GM12878 (cell line): Measurements from ENCODE around the gene BARD1. TPM values are rescaled to one million over a fixed set of nuclear protein-coding genes. Genes with fewer than 3 reads are reported as not detected.

Experiments
- ATAC-seq: fragments of 200-7000 bp; cut with Tn5 transposase; 3 replicates; pipeline ENCODE4 v1.9.1; 2020; ENCODE audit warnings: mild to moderate bottlenecking, moderate library complexity
- BruUV-seq: library from RNA; stranded (reverse); fragments of 400-500 nt; replicated peaks from 2 replicates; lab custom pipeline; 2021; lab: Mats Ljungman, UMichigan
- CTCF ChIA-PET: fragments of 300-600 bp; sonication (Branson Sonifier 250); formaldehyde crosslinking; extraction: SDS; loops from one replicate; lab custom pipeline; 2021; ENCODE audit warnings: inconsistent platforms; lab: Yijun Ruan, JAX
- POLR2A ChIA-PET: fragments of 350-600 bp; formaldehyde crosslinking; extraction: SDS; loops from one replicate; lab custom pipeline; 2021; ENCODE audit warnings: inconsistent platforms; lab: Charles Lee
- RAD21 ChIA-PET: fragments of 300-600 bp; sonication (Branson Sonifier 250); formaldehyde crosslinking; loops from one replicate; lab custom pipeline; 2023; ENCODE audit warnings: antibody characterized with exemption; ENCODE audit not compliant: unreplicated experiment; lab: Charles Lee
- SMC1A ChIA-PET: fragments of 300-600 bp; sonication (Branson Sonifier 250); formaldehyde crosslinking; loops from one replicate; lab custom pipeline; 2023; ENCODE audit not compliant: unreplicated experiment, uncharacterized antibody; lab: Charles Lee
- DNase-seq: peaks from one replicate; pipeline ENCODE4 v3.0.0-alpha.2; 2011; ENCODE audit warnings: low read depth, low spot score
- FAIRE-seq: peaks from 3 replicates; lab custom pipeline; 2011; peaks lifted over from hg19 to GRCh38; lab: Jason Lieb, UNC
- H2AFZ ChIP-seq: 2 replicates; pipeline ENCODE4 v1.6.0; 2011; ENCODE audit warnings: low read depth, low read length, control low read depth; ENCODE audit not compliant: control insufficient read depth
- H3K27ac ChIP-seq: 2 replicates; pipeline ENCODE4 v1.5.1; 2011; ENCODE audit warnings: control low read depth; ENCODE audit not compliant: control insufficient read depth, insufficient read depth
- H3K27me3 ChIP-seq, 2 experiments: replicated peaks in 1 of 2; 2 replicates each; pipeline versions ENCODE4 v1.6.0 to v1.6.1; 2011; ENCODE audit warnings: low read length in 1 of 2; ENCODE audit not compliant: control insufficient read depth in 2 of 2, insufficient read depth in 2 of 2
- H3K36me3 ChIP-seq, 2 experiments: 2 replicates each; pipeline ENCODE4 v1.5.1; 2011; ENCODE audit warnings: low read length in 1 of 2; ENCODE audit not compliant: control insufficient read depth in 2 of 2, insufficient read depth in 2 of 2
- H3K4me1 ChIP-seq: 2 replicates; pipeline ENCODE4 v1.6.1; 2011; ENCODE audit warnings: mild to moderate bottlenecking, low read length, moderate library complexity, mixed read lengths; ENCODE audit not compliant: control insufficient read depth, insufficient read depth
- H3K4me2 ChIP-seq: 2 replicates; pipeline ENCODE4 v1.6.0; 2011; ENCODE audit warnings: control low read depth; ENCODE audit not compliant: control insufficient read depth, insufficient read depth
- H3K4me3 ChIP-seq: fragments of 200-600 bp; sonication (generic); 2 replicates; pipeline ENCODE4 v1.5.1; 2016
- H3K79me2 ChIP-seq: 2 replicates; pipeline ENCODE4 v1.6.0; 2011; ENCODE audit warnings: low read length; ENCODE audit not compliant: control insufficient read depth, insufficient read depth
- H3K9ac ChIP-seq: 2 replicates; pipeline ENCODE4 v1.8.0; 2011; ENCODE audit warnings: low read length, control low read depth, mixed read lengths; ENCODE audit not compliant: control insufficient read depth, insufficient read depth
- H3K9me3 ChIP-seq: replicated peaks from 3 replicates; pipeline ENCODE4 v1.5.1; 2011; ENCODE audit warnings: mild to moderate bottlenecking, low read length; ENCODE audit not compliant: control insufficient read depth, insufficient read depth
- H4K20me1 ChIP-seq: 2 replicates; pipeline ENCODE4 v1.6.0; 2011; ENCODE audit not compliant: control insufficient read depth, insufficient read depth
- ATF3 ChIP-seq: IDR thresholded peaks from 2 replicates; pipeline ENCODE4 v1.6.1; 2011; ENCODE audit warnings: low read depth, mild to moderate bottlenecking, low read length, moderate library complexity, borderline replicate concordance; ENCODE audit errors: extremely low read depth
- BACH1 ChIP-seq: fragments of 450-650 bp; IDR thresholded peaks from 2 replicates; pipeline ENCODE4 v1.6.1; 2017; ENCODE audit warnings: mild to moderate bottlenecking, borderline replicate concordance
- BRCA1 ChIP-seq: IDR thresholded peaks from 2 replicates; pipeline ENCODE4 v1.6.1; 2011; ENCODE audit warnings: low read depth, low read length, improper control_type of control experiment
- CBX5 ChIP-seq: sonication (generic); IDR thresholded peaks from 2 replicates; pipeline ENCODE4 v1.6.1; 2016; ENCODE audit warnings: low read depth, moderate library complexity, mild to moderate bottlenecking, inconsistent platforms
- CHD2 ChIP-seq: IDR thresholded peaks from 2 replicates; pipeline ENCODE4 v1.6.1; 2011; ENCODE audit warnings: low read depth, low read length, improper control_type of control experiment, borderline replicate concordance
- CHD4 ChIP-seq: fragments of 200-600 bp; sonication (generic); IDR thresholded peaks from 2 replicates; pipeline ENCODE4 v1.6.1; 2016; ENCODE audit warnings: mild to moderate bottlenecking
- CREB1 ChIP-seq: IDR thresholded peaks from 2 replicates; pipeline ENCODE4 v1.6.1; 2012; ENCODE audit warnings: low read depth, mild to moderate bottlenecking, inconsistent platforms
- EED ChIP-seq: sonication (generic); IDR thresholded peaks from 2 replicates; pipeline ENCODE4 v1.6.1; 2016; ENCODE audit warnings: antibody characterized with exemption, low read depth
- ESRRA ChIP-seq: IDR thresholded peaks from 2 replicates; pipeline ENCODE4 v1.6.1; 2012; ENCODE audit warnings: mild to moderate bottlenecking, low read length, improper control_type of control experiment
- MEF2A ChIP-seq: IDR thresholded peaks from 2 replicates; pipeline ENCODE4 v1.6.1; 2011; ENCODE audit warnings: low read depth, mild to moderate bottlenecking, low read length, moderate library complexity; ENCODE audit not compliant: insufficient read depth
- MTA2 ChIP-seq: fragments of 450-650 bp; IDR thresholded peaks from 2 replicates; pipeline ENCODE4 v1.6.1; 2016; ENCODE audit warnings: low read depth, mild to moderate bottlenecking, moderate library complexity
- MYB ChIP-seq: fragments of 150-350 bp; IDR thresholded peaks from 2 replicates; pipeline ENCODE4 v1.6.1; 2014; ENCODE audit warnings: mild to moderate bottlenecking, low read depth, low read length, borderline replicate concordance
- PRDM15 ChIP-seq: fragments of 450-650 bp; formaldehyde crosslinking; IDR thresholded peaks from 2 replicates; pipeline ENCODE4 v1.4.0; 2020; ENCODE audit warnings: mild to moderate bottlenecking, moderate library complexity
- RUNX3 ChIP-seq: IDR thresholded peaks from 2 replicates; pipeline ENCODE4 v1.6.1; 2012; ENCODE audit warnings: low read length, inconsistent platforms
- SMC3 ChIP-seq: IDR thresholded peaks from 2 replicates; pipeline ENCODE4 v1.6.1; 2011; ENCODE audit warnings: low read length, improper control_type of control experiment, borderline replicate concordance
- STAT1 ChIP-seq: fragments of 450-650 bp; conservative IDR thresholded peaks from 2 replicates; pipeline ENCODE4 v1.6.1; 2014; ENCODE audit warnings: antibody characterized with exemption, mild to moderate bottlenecking
- TCF7 ChIP-seq: IDR thresholded peaks from 2 replicates; pipeline ENCODE4 v1.6.1; 2014; ENCODE audit warnings: antibody characterized with exemption, borderline replicate concordance
- ZBED1 ChIP-seq: IDR thresholded peaks from 2 replicates; pipeline ENCODE4 v1.6.1; 2016; ENCODE audit warnings: borderline replicate concordance
- ZBTB40 ChIP-seq: fragments of 450-650 bp; IDR thresholded peaks from 2 replicates; pipeline ENCODE4 v1.6.1; 2016; ENCODE audit warnings: mild to moderate bottlenecking, moderate library complexity, borderline replicate concordance
- WGBS: methylation state at CpG from one replicate; pipeline ENCODE4 v1.1.6; 2016; ENCODE audit warnings: low lambda C conversion rate; ENCODE audit not compliant: insufficient replicate concordance, insufficient coverage; ENCODE audit errors: missing lambda C conversion rate; 5-methylcytosine and 5-hydroxymethylcytosine counted together
- in situ Hi-C: fragments of 300-500 bp; cut with MboI; formaldehyde crosslinking; loops from 9 replicates; pipeline ENCODE4 v1.14.3; 2018; ENCODE audit warnings: mixed read lengths
- intact Hi-C: fragments of 100-400 bp; cut with micrococcal nuclease; formaldehyde crosslinking; loops from one replicate; pipeline ENCODE4 v1.14.2; 2022; ENCODE audit not compliant: unreplicated experiment
- polyA plus RNA-seq, 11 experiments: library from polyadenylated mRNA; depleted of rRNA in 4 of 11; unstranded in 6 of 11; stranded (reverse) in 5 of 11; fragments of >200 nt; fragmentation: Nextera tagmentation in 4 of 11; fragmentation: Illumina TruSeq in 1 of 11; extraction: Ambion mirVana in 4 of 11; extraction: Trizol in 1 of 11; gene quantifications; 1 replicate in 1 of 11; 2 replicates in 10 of 11; pipeline versions ENCODE4 v1.2.1 to v1.2.3, GENCODE V29; 2011 to 2016; ENCODE audit warnings: inconsistent platforms in 2 of 11, missing spikeins in 2 of 11, low read depth in 1 of 11
- total RNA-seq, 4 experiments: library from RNA; depleted of rRNA in 3 of 4; stranded (reverse); fragments of >200 nt in 3 of 4; fragmentation: Illumina TruSeq in 1 of 4; extraction: Trizol in 1 of 4; gene quantifications; 2 replicates each; pipeline versions ENCODE4 v1.2.1 to v1.2.3, GENCODE V29; 2013 to 2021

BARD1 gene
- total and polyA plus RNA-seq, 10 of the 15 experiments (the other 5 are each of a cell fraction or from before 2014, with no cell fraction given): 15.3 to 45.7 (median 31.6) TPM

- Histone ChIP-seq H4K20me1 (no peaks in the 10 kb centered on the region), H3K27ac (no peak overlapping the region), H3K4me2 (no peak overlapping the region), H3K9ac (no peak overlapping the region), H3K4me1 (no peaks in the 10 kb centered on the region), H3K4me3 (no peak overlapping the region), H2AFZ (no peak overlapping the region), H3K27me3 (no peaks in the 10 kb centered on the region), H3K9me3 (no peaks in the 10 kb centered on the region; the same call in 1 of the 3 replicates), H3K79me2 (no peaks in the 10 kb centered on the region), H3K36me3 (no peaks in the 10 kb centered on the region; a peak in 1 of 4 replicates)
- RAD21 ChIA-PET: no interaction called here
- CTCF ChIA-PET: no interaction called here
- FAIRE-seq (no peak), ATAC-seq (no peak; the same call in 2 of the 3 replicates), DNase-seq (no peak)
- SMC1A ChIA-PET: no interaction called here
- BruUV-seq: no TSS peak
- in situ Hi-C loops: no loop called here
- intact Hi-C loops: no loop called here
- WGBS: 0% methylated on average over 1 of the region's 1 CpG
- no peak for TF ChIP-seq BRCA1
- no peak for TF ChIP-seq RUNX3
- TF ChIP-seq ZBED1: no peak
- TF ChIP-seq ZBTB40: no peak
- no peak for TF ChIP-seq BACH1
- TF ChIP-seq MEF2A: no peak
- TF ChIP-seq MYB: no peak
- TF ChIP-seq CHD4: no peak
- no peak for TF ChIP-seq ESRRA
- no peak for TF ChIP-seq PRDM15 (CRISPR knock-in tag)
- no peak for TF ChIP-seq CHD2
- no peak for TF ChIP-seq STAT1
- TF ChIP-seq CREB1: no peak
- TF ChIP-seq TCF7: no peak
- TF ChIP-seq ATF3: no peak
- no peak for TF ChIP-seq CBX5
- no peak for TF ChIP-seq MTA2
- TF ChIP-seq SMC3: no peak
- no peak for TF ChIP-seq EED
- POLR2A ChIA-PET: no interaction called here
Measured at GRCh38 chr2:214715025-214715424, 94.5 kb downstream of the BARD1 start.
